Measurements from ENCODE around the gene HOXD8.

- no peak for TF ChIP-seq GATA2 (CRISPR knock-in tag; IDR thresholded peaks at IDR 0.05)
- no peak for TF ChIP-seq CTCF (IDR thresholded peaks at IDR 0.05)
- no peak for TF ChIP-seq EP300 (IDR thresholded peaks at IDR 0.05; ENCODE audit: borderline replicate concordance in 1 of 2, low read depth in 1 of 2, low read length in 1 of 2)
- TF ChIP-seq REST (IDR thresholded peaks at IDR 0.05; ENCODE audit: low read depth, low read length) = no peak
- no peak for TF ChIP-seq SMC3 (IDR thresholded peaks at IDR 0.05; ENCODE audit: low read depth, low read length)
- no peak for TF ChIP-seq TAF1 (IDR thresholded peaks at IDR 0.05; ENCODE audit: borderline replicate concordance, low read depth, low read length)
- TF ChIP-seq PBX3 (IDR thresholded peaks at IDR 0.05) = no peak
- no peak for TF ChIP-seq GABPA (IDR thresholded peaks at IDR 0.05; ENCODE audit: low read depth)
- TF ChIP-seq POLR2AphosphoS5 (IDR thresholded peaks at IDR 0.05; ENCODE audit: low read depth, low read length) = no peak
- no peak for TF ChIP-seq RXRA (IDR thresholded peaks at IDR 0.05; ENCODE audit: borderline replicate concordance, low read depth)
- TF ChIP-seq MXI1 (IDR thresholded peaks at IDR 0.05; ENCODE audit: low read depth, low read length) = no peak
- no peak for TF ChIP-seq YY1 (IDR thresholded peaks at IDR 0.05; ENCODE audit: low read depth)
Measured at GRCh38 chr2:176147210-176147799, 17.8 kb downstream of the HOXD8 start.

Data from SK-N-SH (cell line).